ENCODE measurements around the gene ZNF716.

- TF ChIP-seq CTCF (IDR thresholded peaks at IDR 0.05): no peak
- no peak for TF ChIP-seq POLR2A (IDR thresholded peaks at IDR 0.05)
- no peak for TF ChIP-seq POLR2AphosphoS5 (IDR thresholded peaks at IDR 0.05; ENCODE audit: insufficient read depth in 1 of 2, low read depth in 1 of 2)
These were observed 46.4 kb downstream of the ZNF716 start for GRCh38 chr7:57496395-57496794.

Measured in vagina (tissue), 2 donors.